GM18861 (cell line): Measurements from ENCODE around the gene PARP1.

Experiments used
- ATAC-seq: cut with Tn5 transposase; IDR thresholded peaks from one replicate; pipeline ENCODE4 v1.9.1; 2021; ENCODE audit not compliant: unreplicated experiment

The PARP1 gene

GRCh38 chr1:226407199-226407496 lies 745 bp downstream of the PARP1 start:
- no peak for ATAC-seq

GRCh38 chr1:226406401-226406881 lies 1.5 kb downstream of the PARP1 start:
- ATAC-seq, result no peak

GRCh38 chr1:226405411-226405988 lies 2.4 kb downstream of the PARP1 start:
- ATAC-seq, result no peak

GRCh38 chr1:226404904-226405222 lies 3.0 kb downstream of the PARP1 start:
- no peak for ATAC-seq

GRCh38 chr1:226404063-226404903 lies 3.6 kb downstream of the PARP1 start:
- ATAC-seq, result no peak

GRCh38 chr1:226403201-226404034 lies 4.5 kb downstream of the PARP1 start:
- ATAC-seq, result no peak

GRCh38 chr1:226402739-226403165 lies 5.1 kb downstream of the PARP1 start:
- no peak for ATAC-seq

GRCh38 chr1:226401355-226402303 lies 6.3 kb downstream of the PARP1 start:
- ATAC-seq, result no peak

GRCh38 chr1:226400519-226401354 lies 7.2 kb downstream of the PARP1 start:
- ATAC-seq, result no peak

- no peak for ATAC-seq
Measured at GRCh38 chr1:226397955-226398636, 9.8 kb downstream of the PARP1 start.

GRCh38 chr1:226397011-226397926 lies 10.6 kb downstream of the PARP1 start:
- ATAC-seq, result no peak

- ATAC-seq, result no peak
Measured at GRCh38 chr1:226395753-226396152, 12.1 kb downstream of the PARP1 start.

- no peak for ATAC-seq
Measured at GRCh38 chr1:226394462-226394861, 13.4 kb downstream of the PARP1 start.

GRCh38 chr1:226390681-226391080 lies 17.2 kb downstream of the PARP1 start:
- ATAC-seq, result no peak

- ATAC-seq, result no peak
Measured at GRCh38 chr1:226388131-226388530, 19.8 kb downstream of the PARP1 start.

- no peak for ATAC-seq
Measured at GRCh38 chr1:226384717-226385116, 23.2 kb downstream of the PARP1 start.

GRCh38 chr1:226384040-226384439 lies 23.9 kb downstream of the PARP1 start:
- no peak for ATAC-seq

- ATAC-seq, result no peak
Measured at GRCh38 chr1:226382030-226382429, 25.9 kb downstream of the PARP1 start.
